ENCODE results near the gene DFFA.

DNA sequence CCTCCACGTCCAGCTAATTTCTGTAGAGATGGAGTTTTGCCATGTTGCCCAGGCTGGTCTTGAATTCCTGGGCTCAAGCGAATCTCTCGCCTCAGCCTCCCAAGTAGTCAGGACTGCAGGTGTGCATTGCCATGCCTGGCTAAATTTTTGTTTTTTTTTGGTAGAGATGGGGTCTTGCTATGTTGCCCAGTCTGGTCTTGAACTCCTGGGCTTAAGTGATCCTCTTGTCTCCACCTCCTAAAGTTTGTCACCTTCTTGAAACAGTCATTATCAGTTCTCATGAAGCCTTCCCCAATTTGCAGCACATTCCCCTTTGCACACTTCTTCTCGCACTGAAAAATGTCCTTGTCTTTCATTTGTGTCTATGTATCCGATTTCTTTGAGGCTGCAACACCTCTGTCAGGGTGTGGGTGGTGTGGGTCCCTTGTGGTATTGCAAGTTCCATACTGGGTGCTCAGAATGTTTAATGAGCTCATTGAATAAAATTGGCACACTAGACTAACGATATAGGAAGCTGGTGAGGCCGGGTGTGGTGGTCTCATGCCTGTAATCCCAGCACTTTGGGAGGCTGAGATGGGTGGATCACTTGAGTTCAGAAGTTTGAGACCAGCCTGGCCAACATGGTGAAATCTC, 25.4 kb downstream of the DFFA start:
- TF ChIP-seq, protein P1, sequence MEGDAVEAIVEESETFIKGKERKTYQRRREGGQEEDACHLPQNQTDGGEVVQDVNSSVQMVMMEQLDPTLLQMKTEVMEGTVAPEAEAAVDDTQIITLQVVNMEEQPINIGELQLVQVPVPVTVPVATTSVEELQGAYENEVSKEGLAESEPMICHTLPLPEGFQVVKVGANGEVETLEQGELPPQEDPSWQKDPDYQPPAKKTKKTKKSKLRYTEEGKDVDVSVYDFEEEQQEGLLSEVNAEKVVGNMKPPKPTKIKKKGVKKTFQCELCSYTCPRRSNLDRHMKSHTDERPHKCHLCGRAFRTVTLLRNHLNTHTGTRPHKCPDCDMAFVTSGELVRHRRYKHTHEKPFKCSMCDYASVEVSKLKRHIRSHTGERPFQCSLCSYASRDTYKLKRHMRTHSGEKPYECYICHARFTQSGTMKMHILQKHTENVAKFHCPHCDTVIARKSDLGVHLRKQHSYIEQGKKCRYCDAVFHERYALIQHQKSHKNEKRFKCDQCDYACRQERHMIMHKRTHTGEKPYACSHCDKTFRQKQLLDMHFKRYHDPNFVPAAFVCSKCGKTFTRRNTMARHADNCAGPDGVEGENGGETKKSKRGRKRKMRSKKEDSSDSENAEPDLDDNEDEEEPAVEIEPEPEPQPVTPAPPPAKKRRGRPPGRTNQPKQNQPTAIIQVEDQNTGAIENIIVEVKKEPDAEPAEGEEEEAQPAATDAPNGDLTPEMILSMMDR (IDR thresholded peaks at IDR 0.05), result no peak
- TF ChIP-seq EZH2 (IDR thresholded peaks at IDR 0.05), result no peak
- TF ChIP-seq EZH2phosphoT487 (IDR thresholded peaks at IDR 0.05), result no peak

Data from neural progenitor cell (in vitro differentiated cells).